ENCODE measurements around the gene STAC2. TPM values are rescaled to one million over a fixed set of nuclear protein-coding genes. Genes with fewer than 3 reads are reported as not detected.
A peak's percentile ranks its signal among the peaks of the same experiment; 100 is the strongest.

Gene STAC2
- total RNA-seq, 4 donors from 2014 or later, result 0.27 to 0.66 TPM; not detected in 2

DNA sequence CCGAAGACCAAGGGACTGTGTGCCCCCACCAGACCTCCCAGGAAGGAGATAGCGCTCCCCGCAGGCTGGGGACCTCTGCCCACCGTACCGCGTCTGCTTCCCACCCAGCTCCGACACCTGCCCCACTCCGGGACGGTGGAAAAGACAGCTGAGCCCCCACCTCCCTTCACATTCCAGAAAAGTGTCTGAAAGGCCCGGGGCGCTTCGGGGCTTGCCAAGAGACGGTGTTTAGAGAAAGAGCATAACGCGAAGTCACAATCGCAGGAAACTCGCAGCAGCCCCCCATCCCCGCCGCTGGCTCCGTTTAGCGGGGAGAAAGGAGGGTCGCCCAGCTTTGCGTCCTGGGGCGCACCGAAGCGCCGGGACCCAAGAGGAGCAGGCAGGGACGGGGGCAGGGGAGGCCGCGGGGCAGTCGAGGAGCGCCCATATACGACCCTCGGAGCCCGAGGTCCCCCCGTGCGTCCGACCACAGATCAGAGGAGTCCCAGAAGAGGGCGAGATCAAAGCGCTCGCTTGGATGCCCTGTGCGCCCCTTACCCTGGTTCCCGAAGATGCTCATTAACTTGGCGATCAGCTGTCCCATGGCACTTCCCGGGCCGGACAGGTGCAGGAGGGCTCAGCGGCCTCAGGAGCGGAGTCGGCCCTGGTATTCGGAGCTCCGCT, 60.4 kb downstream of the STAC2 start:
- H3K4me3 ChIP-seq, result peak overlapping the region; percentile 29 to 53 (median 52)
- no peaks in the 10 kb centered on the region for H3K36me3 ChIP-seq
- H3K27ac ChIP-seq, result peak overlapping the region in 2 of 4 donors; percentile 12 to 42
- no peak for DNase-seq
- TF ChIP-seq, protein P1, sequence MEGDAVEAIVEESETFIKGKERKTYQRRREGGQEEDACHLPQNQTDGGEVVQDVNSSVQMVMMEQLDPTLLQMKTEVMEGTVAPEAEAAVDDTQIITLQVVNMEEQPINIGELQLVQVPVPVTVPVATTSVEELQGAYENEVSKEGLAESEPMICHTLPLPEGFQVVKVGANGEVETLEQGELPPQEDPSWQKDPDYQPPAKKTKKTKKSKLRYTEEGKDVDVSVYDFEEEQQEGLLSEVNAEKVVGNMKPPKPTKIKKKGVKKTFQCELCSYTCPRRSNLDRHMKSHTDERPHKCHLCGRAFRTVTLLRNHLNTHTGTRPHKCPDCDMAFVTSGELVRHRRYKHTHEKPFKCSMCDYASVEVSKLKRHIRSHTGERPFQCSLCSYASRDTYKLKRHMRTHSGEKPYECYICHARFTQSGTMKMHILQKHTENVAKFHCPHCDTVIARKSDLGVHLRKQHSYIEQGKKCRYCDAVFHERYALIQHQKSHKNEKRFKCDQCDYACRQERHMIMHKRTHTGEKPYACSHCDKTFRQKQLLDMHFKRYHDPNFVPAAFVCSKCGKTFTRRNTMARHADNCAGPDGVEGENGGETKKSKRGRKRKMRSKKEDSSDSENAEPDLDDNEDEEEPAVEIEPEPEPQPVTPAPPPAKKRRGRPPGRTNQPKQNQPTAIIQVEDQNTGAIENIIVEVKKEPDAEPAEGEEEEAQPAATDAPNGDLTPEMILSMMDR (IDR thresholded peaks at IDR 0.05), result no peak
- TF ChIP-seq POLR2A (IDR thresholded peaks at IDR 0.05), result no peak
- H3K27me3 ChIP-seq, result no peaks in the 10 kb centered on the region
- peaks cover 0 to 10% (median 5%) of the 10 kb centered on the region in 4 donors for H3K4me1 ChIP-seq
- peaks cover 0 to 3% (median 0%) of the 10 kb centered on the region in 4 donors for H3K9me3 ChIP-seq

DNA sequence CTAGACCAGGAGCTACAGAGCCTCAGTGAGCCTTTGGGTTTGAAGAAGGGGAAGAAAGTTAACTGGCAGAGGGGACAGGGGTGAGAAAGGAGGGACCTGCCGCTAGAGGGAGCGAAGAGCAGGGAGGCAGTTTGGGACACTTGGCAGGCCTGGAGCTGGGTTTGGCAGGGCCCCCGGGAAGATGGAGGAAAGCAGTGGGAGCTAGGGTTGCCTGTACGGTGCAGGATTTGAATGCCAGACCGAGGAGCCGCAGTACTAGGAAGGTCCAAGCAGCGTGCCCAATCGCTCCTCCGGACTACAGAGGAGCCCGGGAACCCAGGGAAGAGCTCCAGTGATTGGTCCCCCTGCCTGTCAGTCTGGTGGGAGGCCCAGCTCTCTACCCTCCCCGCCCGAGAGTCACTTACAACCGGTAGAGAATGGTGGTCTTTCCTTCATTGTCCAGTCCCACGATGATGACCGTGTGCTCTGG, 61.0 kb downstream of the STAC2 start:
- Histone ChIP-seq H3K27ac (peak overlapping the region in 2 of 4 donors; percentile 12 to 42), H3K9me3 (peaks cover 0 to 3% (median 0%) of the 10 kb centered on the region in 4 donors), H3K4me1 (peaks cover 0 to 10% (median 5%) of the 10 kb centered on the region in 4 donors), H3K27me3 (no peaks in the 10 kb centered on the region), H3K36me3 (no peaks in the 10 kb centered on the region), H3K4me3 (peak overlapping the region; percentile 29 to 53 (median 52))
- TF ChIP-seq POLR2A (IDR thresholded peaks at IDR 0.05), result no peak
- TF ChIP-seq, protein P1 (IDR thresholded peaks at IDR 0.05), result peak; percentile 66 to 81 (median 72)
- DNase-seq, result peak; percentile 74 to 92 (median 75)

DNA sequence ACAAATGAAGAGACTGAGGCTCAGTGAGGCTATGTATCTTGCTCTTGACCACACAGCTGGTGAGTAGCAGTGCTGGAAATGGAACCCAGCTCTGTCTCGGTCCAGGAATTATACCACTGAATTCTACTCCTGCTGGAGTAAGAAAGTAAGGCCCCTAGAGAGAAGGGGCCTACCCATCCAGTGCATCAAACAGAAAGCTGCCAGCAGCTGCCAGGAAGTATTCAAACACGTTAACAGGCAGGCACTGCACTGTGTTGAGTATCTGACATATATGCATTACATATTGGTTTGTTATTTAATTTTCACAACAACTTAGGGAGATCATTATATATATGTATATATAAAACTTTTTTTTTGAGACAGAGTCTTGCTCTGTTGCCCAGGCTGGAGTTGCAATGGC, 63.8 kb downstream of the STAC2 start:
- no peaks in the 10 kb centered on the region for H3K36me3 ChIP-seq
- no peak for DNase-seq
- H3K27me3 ChIP-seq, result no peaks in the 10 kb centered on the region
- TF ChIP-seq POLR2A (IDR thresholded peaks at IDR 0.05), result no peak
- TF ChIP-seq, protein P1 (IDR thresholded peaks at IDR 0.05), result no peak
- peaks cover 0 to 10% (median 5%) of the 10 kb centered on the region in 4 donors for H3K4me1 ChIP-seq
- no peaks in the 10 kb centered on the region for H3K9me3 ChIP-seq
- no peak overlapping the region for H3K27ac ChIP-seq
- no peak overlapping the region for H3K4me3 ChIP-seq

Other genes with a start within 250 kb of the STAC2 start
- 10 to 100 TPM; 14.5 to 34.7 (median 18.2) TPM for gene PLXDC1, start 74.3 kb downstream of the STAC2 start, total RNA-seq
- not detected for gene ARL5C, start 59.8 kb downstream of the STAC2 start, total RNA-seq
- 1 to 10 TPM; 2.5 to 5.0 (median 2.8) TPM for gene CACNB1, start 28.3 kb downstream of the STAC2 start, total RNA-seq
- gene RPL19, start 25.7 kb downstream of the STAC2 start, total RNA-seq, result 1,000 to 10,000 TPM in 3 of 4 donors, 100 to 1,000 TPM in 1; 932 to 2,029 (median 1,420) TPM
- gene FBXL20, start 175.7 kb upstream of the STAC2 start, total RNA-seq, result 10 to 100 TPM; 20.5 to 34.7 (median 26.6) TPM
- gene MED1, start 225.3 kb upstream of the STAC2 start, total RNA-seq, result 10 to 100 TPM; 22.5 to 41.0 (median 36.8) TPM
- gene CDK12, start 235.5 kb upstream of the STAC2 start, total RNA-seq, result 100 to 1,000 TPM in 1 of 4 donors, 10 to 100 TPM in 3; 55.3 to 132 (median 81.2) TPM

Measured in Peyer's patch (tissue), 4 donors.